ENCODE results near the gene MGLL.

The MGLL gene

GRCh38 chr3:127730171-127730570 lies 92.1 kb downstream of the MGLL start:
- no peak overlapping the region for H3K4me3 ChIP-seq (ENCODE audit: control insufficient read depth, low read depth, low read length)
- no peak for DNase-seq (ENCODE audit: low read depth)
- TF ChIP-seq CTCF (conservative IDR thresholded peaks at IDR 0.05; ENCODE audit: control insufficient read depth, insufficient read depth, low read depth, low read length): no peak

GRCh38 chr3:127729556-127730056 lies 92.7 kb downstream of the MGLL start:
- H3K4me3 ChIP-seq (ENCODE audit: control insufficient read depth, low read depth, low read length): no peak overlapping the region
- no peak for TF ChIP-seq CTCF (conservative IDR thresholded peaks at IDR 0.05; ENCODE audit: control insufficient read depth, insufficient read depth, low read depth, low read length)
- DNase-seq (ENCODE audit: low read depth): no peak

- no peak overlapping the region for H3K4me3 ChIP-seq (ENCODE audit: control insufficient read depth, low read depth, low read length)
- DNase-seq (ENCODE audit: low read depth): no peak
- TF ChIP-seq CTCF (conservative IDR thresholded peaks at IDR 0.05; ENCODE audit: control insufficient read depth, insufficient read depth, low read depth, low read length): no peak
Observed at GRCh38 chr3:127728417-127729015, 93.8 kb downstream of the MGLL start.

- no peak for DNase-seq (ENCODE audit: low read depth)
- no peak for TF ChIP-seq CTCF (conservative IDR thresholded peaks at IDR 0.05; ENCODE audit: control insufficient read depth, insufficient read depth, low read depth, low read length)
- H3K4me3 ChIP-seq (ENCODE audit: control insufficient read depth, low read depth, low read length): no peak overlapping the region
Observed at GRCh38 chr3:127726894-127727293, 95.4 kb downstream of the MGLL start.

- no peak overlapping the region for H3K4me3 ChIP-seq (ENCODE audit: control insufficient read depth, low read depth, low read length)
- no peak for DNase-seq (ENCODE audit: low read depth)
- no peak for TF ChIP-seq CTCF (conservative IDR thresholded peaks at IDR 0.05; ENCODE audit: control insufficient read depth, insufficient read depth, low read depth, low read length)
Observed at GRCh38 chr3:127723011-127723567, 99.2 kb downstream of the MGLL start.

GRCh38 chr3:127722091-127722784 lies 100.1 kb downstream of the MGLL start:
- no peak for DNase-seq (ENCODE audit: low read depth)
- no peak for TF ChIP-seq CTCF (conservative IDR thresholded peaks at IDR 0.05; ENCODE audit: control insufficient read depth, insufficient read depth, low read depth, low read length)
- H3K4me3 ChIP-seq (ENCODE audit: control insufficient read depth, low read depth, low read length): no peak overlapping the region
